A673 (cell line): ENCODE measurements around the gene DNTT. TPM values are rescaled to one million over a fixed set of nuclear protein-coding genes. Genes with fewer than 3 reads are reported as not detected.

ENCODE experiments used
- BruUV-seq: library from RNA; stranded (reverse); fragments of 400-500 nt; replicated peaks from 2 replicates; lab custom pipeline; 2021; lab: Mats Ljungman, UMichigan
- CTCF ChIA-PET: fragments of 300-600 bp; sonication (Branson Sonifier 250); formaldehyde crosslinking; loops from one replicate; lab custom pipeline; 2022; ENCODE audit warnings: antibody characterized with exemption; lab: Charles Lee
- POLR2A ChIA-PET: fragments of 300-600 bp; sonication (Branson Sonifier 250); formaldehyde crosslinking; loops from one replicate; lab custom pipeline; 2022; ENCODE audit warnings: antibody characterized with exemption; ENCODE audit not compliant: low non-redundant PET; lab: Charles Lee
- DNase-seq: peaks from one replicate; pipeline ENCODE4 v3.0.0-alpha.2; 2015; ENCODE audit warnings: low spot score
- H3K27ac ChIP-seq: fragments of 200-600 bp; sonication (generic); 2 replicates; pipeline ENCODE4 v1.5.1; 2016; ENCODE audit warnings: mixed run types, low read depth, mild to moderate bottlenecking, mixed read lengths, antibody characterized with exemption, low read length; ENCODE audit not compliant: poor library complexity, severe bottlenecking
- H3K27me3 ChIP-seq: fragments of 200-600 bp; sonication (generic); replicated peaks from 2 replicates; pipeline ENCODE4 v1.6.1; 2017; ENCODE audit warnings: mixed run types, low read depth, mild to moderate bottlenecking, mixed read lengths, antibody characterized with exemption, low read length; ENCODE audit not compliant: insufficient read depth, poor library complexity
- H3K36me3 ChIP-seq: fragments of 200-600 bp; sonication (generic); 2 replicates; pipeline ENCODE4 v1.6.1; 2016; ENCODE audit warnings: mixed run types, mild to moderate bottlenecking, mixed read lengths, antibody characterized with exemption, low read length; ENCODE audit not compliant: insufficient read depth, poor library complexity, severe bottlenecking
- H3K4me1 ChIP-seq: fragments of 200-600 bp; sonication (generic); 2 replicates; pipeline ENCODE4 v1.6.1; 2017; ENCODE audit warnings: mixed run types, mild to moderate bottlenecking, mixed read lengths, antibody characterized with exemption, low read length; ENCODE audit not compliant: insufficient read depth, poor library complexity, severe bottlenecking
- H3K4me3 ChIP-seq: fragments of 200-600 bp; sonication (generic); 2 replicates; pipeline ENCODE4 v1.5.1; 2016; ENCODE audit warnings: low read depth, mixed run types, mild to moderate bottlenecking, mixed read lengths, low read length; ENCODE audit not compliant: poor library complexity, severe bottlenecking
- H3K9me3 ChIP-seq: fragments of 200-600 bp; sonication (generic); 2 replicates; pipeline ENCODE4 v1.6.1; 2016; ENCODE audit warnings: mixed run types, low read depth, mild to moderate bottlenecking, mixed read lengths, antibody characterized with exemption, low read length; ENCODE audit not compliant: poor library complexity, severe bottlenecking
- CTCF ChIP-seq: fragments of 300-800, 200-600 bp; sonication (generic); conservative IDR thresholded peaks from 2 replicates; pipeline ENCODE4 v1.5.1; 2017; ENCODE audit warnings: low read depth, mild to moderate bottlenecking, antibody characterized with exemption, low read length, moderate library complexity, mixed read lengths
- EZH2 ChIP-seq: fragments of 200-600 bp; sonication (generic); IDR thresholded peaks from 2 replicates; pipeline ENCODE4 v1.6.1; 2017; ENCODE audit warnings: borderline replicate concordance, low read depth, mild to moderate bottlenecking, mixed read lengths, antibody characterized with exemption, low read length; ENCODE audit not compliant: poor library complexity, severe bottlenecking
- intact Hi-C: fragments of 100-400 bp; cut with micrococcal nuclease; formaldehyde crosslinking; loops from one replicate; pipeline ENCODE4 v1.10.0; 2022; ENCODE audit not compliant: unreplicated experiment
- total RNA-seq: library from RNA; stranded (reverse); gene quantifications from 2 replicates; pipeline ENCODE4 v1.2.3, GENCODE V29; 2021

Gene DNTT
- total RNA-seq, 1 experiment from 2014 or later = not detected

DNA sequence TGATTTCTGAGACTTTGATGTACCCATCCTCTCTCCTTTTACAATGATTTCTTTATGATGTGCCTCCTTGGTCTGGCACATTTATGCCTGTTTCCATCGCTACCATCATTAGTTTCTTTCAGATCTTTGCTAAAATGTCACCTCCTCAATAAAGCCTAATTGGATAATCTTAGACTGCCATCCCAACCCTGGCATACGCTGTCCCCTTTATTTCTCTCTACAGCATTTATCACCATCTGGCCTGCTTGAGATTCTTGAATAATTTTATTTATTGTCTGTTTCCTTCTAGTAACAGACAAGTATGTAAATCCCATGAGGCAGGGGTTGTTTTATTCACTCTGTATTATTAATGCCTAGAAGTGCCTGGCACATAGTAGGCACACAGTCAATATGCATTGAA lies 6.7 kb upstream of the DNTT start:
- Histone ChIP-seq H3K27ac (no peak overlapping the region), H3K4me3 (no peak overlapping the region), H3K4me1 (no peaks in the 10 kb centered on the region), H3K36me3 (no peaks in the 10 kb centered on the region), H3K27me3 (peaks cover 66% of the 10 kb centered on the region), H3K9me3 (no peaks in the 10 kb centered on the region)
- no TSS peak for BruUV-seq
- intact Hi-C loops = no loop called here
- POLR2A ChIA-PET = no interaction called here
- DNase-seq = no peak
- CTCF ChIA-PET = no interaction called here
- TF ChIP-seq EZH2 (no peak), CTCF (no peak)

- Histone ChIP-seq H3K4me1 (no peaks in the 10 kb centered on the region), H3K9me3 (no peaks in the 10 kb centered on the region), H3K36me3 (no peaks in the 10 kb centered on the region), H3K4me3 (no peak overlapping the region), H3K27ac (no peak overlapping the region), H3K27me3 (peaks cover 62% of the 10 kb centered on the region)
- POLR2A ChIA-PET = no interaction called here
- TF ChIP-seq CTCF (no peak), EZH2 (no peak)
- no TSS peak for BruUV-seq
- no peak for DNase-seq
- intact Hi-C loops = no loop called here
- CTCF ChIA-PET = no interaction called here
These were observed 5.9 kb upstream of the DNTT start for GRCh38 chr10:96298362-96298761.

DNA sequence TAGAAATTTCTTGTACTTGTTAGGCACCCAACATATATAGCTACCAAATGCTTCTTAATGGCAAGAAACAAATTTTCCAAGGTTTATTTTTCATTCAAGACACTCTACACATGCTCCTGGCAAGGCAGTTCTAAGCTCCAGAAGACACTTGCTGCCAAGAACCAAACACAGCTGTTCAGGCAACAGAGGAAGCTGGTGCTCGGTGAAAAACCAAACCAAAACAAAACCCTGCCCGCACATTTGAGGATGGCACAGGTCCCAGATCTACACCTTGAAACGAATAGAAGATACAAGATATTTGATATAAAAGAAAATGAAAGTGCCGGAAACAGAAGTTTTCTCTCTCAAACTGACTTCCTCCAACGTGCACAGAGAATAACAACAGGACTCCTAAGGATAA lies 4.9 kb upstream of the DNTT start:
- no peaks in the 10 kb centered on the region for H3K4me1 ChIP-seq
- no peaks in the 10 kb centered on the region for H3K36me3 ChIP-seq
- intact Hi-C loops = no loop called here
- H3K9me3 ChIP-seq = no peaks in the 10 kb centered on the region
- ChIA-PET CTCF (no interaction called here), POLR2A (no interaction called here)
- TF ChIP-seq CTCF = no peak
- no peak for TF ChIP-seq EZH2
- peaks cover 58% of the 10 kb centered on the region for H3K27me3 ChIP-seq
- H3K27ac ChIP-seq = no peak overlapping the region
- BruUV-seq = no TSS peak
- no peak for DNase-seq
- H3K4me3 ChIP-seq = no peak overlapping the region
